ENCODE measurements around the gene PAN3.

PAN3 gene

DNA sequence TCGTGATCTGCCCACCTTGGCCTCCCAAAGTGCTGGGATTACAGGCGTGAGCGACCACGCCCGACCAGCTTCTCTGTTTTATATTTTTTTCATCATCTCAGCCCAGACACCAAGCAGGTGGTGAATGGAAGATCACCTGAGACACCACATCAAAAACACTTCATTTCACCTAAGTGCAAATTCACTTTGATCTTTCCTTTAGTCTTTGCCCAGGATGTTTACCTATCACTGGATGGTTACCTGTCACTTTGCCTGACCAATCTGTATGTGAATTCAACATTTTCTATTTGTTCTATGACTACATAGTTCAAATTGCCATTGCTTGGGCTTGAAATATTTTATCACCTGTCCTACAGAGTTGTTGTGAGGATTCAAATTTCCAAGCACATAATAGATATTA is 65.7 kb downstream of the PAN3 start:
- Histone ChIP-seq H3K4me3 (ENCODE audit: low read depth, low read length) (no peak overlapping the region), H3K4me1 (ENCODE audit: control insufficient read depth, insufficient read depth, low read length) (no peaks in the 10 kb centered on the region), H3K9me3 (ENCODE audit: control insufficient read depth, insufficient read depth, low read depth, low read length) (no peaks in the 10 kb centered on the region), H3K36me3 (ENCODE audit: control insufficient read depth in 2 of 2, insufficient read depth in 1 of 2, low read length in 2 of 2) (peaks cover 0 to 3% of the 10 kb centered on the region in 2 experiments; a peak in 1 of 3 replicates), H3K27ac (ENCODE audit: extremely low read depth, low read depth, low read length) (no peak overlapping the region)
- TF ChIP-seq, protein P1, sequence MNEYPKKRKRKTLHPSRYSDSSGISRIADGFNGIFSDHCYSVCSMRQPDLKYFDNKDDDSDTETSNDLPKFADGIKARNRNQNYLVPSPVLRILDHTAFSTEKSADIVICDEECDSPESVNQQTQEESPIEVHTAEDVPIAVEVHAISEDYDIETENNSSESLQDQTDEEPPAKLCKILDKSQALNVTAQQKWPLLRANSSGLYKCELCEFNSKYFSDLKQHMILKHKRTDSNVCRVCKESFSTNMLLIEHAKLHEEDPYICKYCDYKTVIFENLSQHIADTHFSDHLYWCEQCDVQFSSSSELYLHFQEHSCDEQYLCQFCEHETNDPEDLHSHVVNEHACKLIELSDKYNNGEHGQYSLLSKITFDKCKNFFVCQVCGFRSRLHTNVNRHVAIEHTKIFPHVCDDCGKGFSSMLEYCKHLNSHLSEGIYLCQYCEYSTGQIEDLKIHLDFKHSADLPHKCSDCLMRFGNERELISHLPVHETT (tag by site-specific recombination; IDR thresholded peaks at IDR 0.05) = no peak
- TF ChIP-seq ZNF571 (tag by site-specific recombination; IDR thresholded peaks at IDR 0.05) (no peak), SETDB1 (IDR thresholded peaks at IDR 0.05; ENCODE audit: insufficient read length, low read length) (no peak), ZNF16 (tag by site-specific recombination; IDR thresholded peaks at IDR 0.05; ENCODE audit: low read depth) (no peak), ZNF184 (tag by site-specific recombination; IDR thresholded peaks at IDR 0.05) (no peak), ZNF544 (tag by site-specific recombination; IDR thresholded peaks at IDR 0.05) (no peak), ZSCAN30 (tag by site-specific recombination; IDR thresholded peaks at IDR 0.05) (no peak), ZNF404 (tag by site-specific recombination; IDR thresholded peaks at IDR 0.05) (no peak), ZNF530 (tag by site-specific recombination; IDR thresholded peaks at IDR 0.05; ENCODE audit: low read depth) (no peak), ZNF2 (tag by site-specific recombination; IDR thresholded peaks at IDR 0.05) (no peak), ZFP3 (tag by site-specific recombination; IDR thresholded peaks at IDR 0.05; ENCODE audit: low read depth) (no peak), GLI4 (tag by site-specific recombination; IDR thresholded peaks at IDR 0.05) (no peak), ZNF391 (tag by site-specific recombination; IDR thresholded peaks at IDR 0.05; ENCODE audit: borderline replicate concordance, low read depth) (no peak), ZNF221 (tag by site-specific recombination; IDR thresholded peaks at IDR 0.05; ENCODE audit: borderline replicate concordance) (no peak), ZNF302 (tag by site-specific recombination; IDR thresholded peaks at IDR 0.05; ENCODE audit: low read depth) (no peak)
- TF ChIP-seq, protein P2, sequence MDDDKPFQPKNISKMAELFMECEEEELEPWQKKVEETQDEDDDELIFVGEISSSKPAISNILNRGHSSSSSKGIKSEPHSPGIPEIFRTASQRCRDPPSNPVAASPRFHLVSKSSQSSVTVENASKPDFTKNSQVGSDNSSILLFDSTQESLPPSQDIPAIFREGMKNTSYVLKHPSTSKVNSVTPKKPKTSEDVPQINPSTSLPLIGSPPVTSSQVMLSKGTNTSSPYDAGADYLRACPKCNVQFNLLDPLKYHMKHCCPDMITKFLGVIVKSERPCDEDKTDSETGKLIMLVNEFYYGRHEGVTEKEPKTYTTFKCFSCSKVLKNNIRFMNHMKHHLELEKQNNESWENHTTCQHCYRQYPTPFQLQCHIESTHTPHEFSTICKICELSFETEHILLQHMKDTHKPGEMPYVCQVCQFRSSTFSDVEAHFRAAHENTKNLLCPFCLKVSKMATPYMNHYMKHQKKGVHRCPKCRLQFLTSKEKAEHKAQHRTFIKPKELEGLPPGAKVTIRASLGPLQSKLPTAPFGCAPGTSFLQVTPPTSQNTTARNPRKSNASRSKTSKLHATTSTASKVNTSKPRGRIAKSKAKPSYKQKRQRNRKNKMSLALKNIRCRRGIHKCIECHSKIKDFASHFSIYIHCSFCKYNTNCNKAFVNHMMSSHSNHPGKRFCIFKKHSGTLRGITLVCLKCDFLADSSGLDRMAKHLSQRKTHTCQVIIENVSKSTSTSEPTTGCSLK (tag by site-specific recombination; IDR thresholded peaks at IDR 0.05) = no peak
- ChIA-PET CTCF (no interaction called here), POLR2A (no interaction called here)

DNA sequence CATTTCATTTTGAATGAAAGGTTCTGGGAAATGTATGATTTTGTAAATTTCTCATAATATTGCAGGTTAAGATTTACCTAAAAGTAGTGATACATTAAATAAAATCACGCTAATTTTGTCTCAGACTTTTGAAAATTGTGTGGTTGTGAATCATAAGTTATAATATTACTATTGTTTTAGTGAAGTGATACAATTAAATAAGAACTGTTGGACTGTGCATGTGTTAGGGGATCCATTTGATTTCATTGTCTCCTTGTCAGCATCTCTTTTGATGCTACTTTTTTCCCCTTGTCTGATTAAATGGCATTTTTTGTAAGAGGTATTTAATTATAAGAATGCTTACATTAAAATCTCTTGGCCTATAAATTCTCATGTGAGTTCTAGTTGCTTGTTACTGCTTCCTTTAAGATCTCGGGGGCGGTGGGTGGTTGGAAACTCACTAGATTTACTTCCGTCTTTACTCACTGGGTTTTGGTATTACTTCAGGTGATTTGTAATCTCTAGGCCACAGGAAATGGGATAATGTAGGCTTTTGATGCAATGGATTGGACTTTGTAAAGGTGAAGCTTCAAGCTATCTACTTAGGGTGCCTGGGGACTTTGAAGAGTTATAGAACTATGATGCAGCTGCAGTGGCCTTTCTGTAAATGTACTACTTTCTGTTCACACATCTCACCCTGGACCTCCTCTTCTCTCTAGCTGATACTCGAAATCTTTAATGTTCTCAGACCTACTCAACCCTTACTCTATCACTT is 66.5 kb downstream of the PAN3 start:
- H3K9me3 ChIP-seq (ENCODE audit: control insufficient read depth, insufficient read depth, low read depth, low read length) = no peaks in the 10 kb centered on the region
- no peak overlapping the region for H3K4me3 ChIP-seq (ENCODE audit: low read depth, low read length)
- peaks cover 0 to 3% of the 10 kb centered on the region in 2 experiments; a peak in 1 of 3 replicates for H3K36me3 ChIP-seq (ENCODE audit: control insufficient read depth in 2 of 2, insufficient read depth in 1 of 2, low read length in 2 of 2)
- ChIA-PET CTCF (no interaction called here), POLR2A (no interaction called here)
- TF ChIP-seq, protein P1 (tag by site-specific recombination; IDR thresholded peaks at IDR 0.05) = no peak
- TF ChIP-seq, protein P3, sequence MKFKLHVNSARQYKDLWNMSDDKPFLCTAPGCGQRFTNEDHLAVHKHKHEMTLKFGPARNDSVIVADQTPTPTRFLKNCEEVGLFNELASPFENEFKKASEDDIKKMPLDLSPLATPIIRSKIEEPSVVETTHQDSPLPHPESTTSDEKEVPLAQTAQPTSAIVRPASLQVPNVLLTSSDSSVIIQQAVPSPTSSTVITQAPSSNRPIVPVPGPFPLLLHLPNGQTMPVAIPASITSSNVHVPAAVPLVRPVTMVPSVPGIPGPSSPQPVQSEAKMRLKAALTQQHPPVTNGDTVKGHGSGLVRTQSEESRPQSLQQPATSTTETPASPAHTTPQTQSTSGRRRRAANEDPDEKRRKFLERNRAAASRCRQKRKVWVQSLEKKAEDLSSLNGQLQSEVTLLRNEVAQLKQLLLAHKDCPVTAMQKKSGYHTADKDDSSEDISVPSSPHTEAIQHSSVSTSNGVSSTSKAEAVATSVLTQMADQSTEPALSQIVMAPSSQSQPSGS (tag by site-specific recombination; IDR thresholded peaks at IDR 0.05; ENCODE audit: low read depth) = no peak
- TF ChIP-seq ZNF660 (tag by site-specific recombination; IDR thresholded peaks at IDR 0.05) = no peak
- no peak for TF ChIP-seq KLF10 (tag by site-specific recombination; IDR thresholded peaks at IDR 0.05)
- no peak for TF ChIP-seq ZNF670 (tag by site-specific recombination; IDR thresholded peaks at IDR 0.05; ENCODE audit: low read depth)
- TF ChIP-seq, protein P4, sequence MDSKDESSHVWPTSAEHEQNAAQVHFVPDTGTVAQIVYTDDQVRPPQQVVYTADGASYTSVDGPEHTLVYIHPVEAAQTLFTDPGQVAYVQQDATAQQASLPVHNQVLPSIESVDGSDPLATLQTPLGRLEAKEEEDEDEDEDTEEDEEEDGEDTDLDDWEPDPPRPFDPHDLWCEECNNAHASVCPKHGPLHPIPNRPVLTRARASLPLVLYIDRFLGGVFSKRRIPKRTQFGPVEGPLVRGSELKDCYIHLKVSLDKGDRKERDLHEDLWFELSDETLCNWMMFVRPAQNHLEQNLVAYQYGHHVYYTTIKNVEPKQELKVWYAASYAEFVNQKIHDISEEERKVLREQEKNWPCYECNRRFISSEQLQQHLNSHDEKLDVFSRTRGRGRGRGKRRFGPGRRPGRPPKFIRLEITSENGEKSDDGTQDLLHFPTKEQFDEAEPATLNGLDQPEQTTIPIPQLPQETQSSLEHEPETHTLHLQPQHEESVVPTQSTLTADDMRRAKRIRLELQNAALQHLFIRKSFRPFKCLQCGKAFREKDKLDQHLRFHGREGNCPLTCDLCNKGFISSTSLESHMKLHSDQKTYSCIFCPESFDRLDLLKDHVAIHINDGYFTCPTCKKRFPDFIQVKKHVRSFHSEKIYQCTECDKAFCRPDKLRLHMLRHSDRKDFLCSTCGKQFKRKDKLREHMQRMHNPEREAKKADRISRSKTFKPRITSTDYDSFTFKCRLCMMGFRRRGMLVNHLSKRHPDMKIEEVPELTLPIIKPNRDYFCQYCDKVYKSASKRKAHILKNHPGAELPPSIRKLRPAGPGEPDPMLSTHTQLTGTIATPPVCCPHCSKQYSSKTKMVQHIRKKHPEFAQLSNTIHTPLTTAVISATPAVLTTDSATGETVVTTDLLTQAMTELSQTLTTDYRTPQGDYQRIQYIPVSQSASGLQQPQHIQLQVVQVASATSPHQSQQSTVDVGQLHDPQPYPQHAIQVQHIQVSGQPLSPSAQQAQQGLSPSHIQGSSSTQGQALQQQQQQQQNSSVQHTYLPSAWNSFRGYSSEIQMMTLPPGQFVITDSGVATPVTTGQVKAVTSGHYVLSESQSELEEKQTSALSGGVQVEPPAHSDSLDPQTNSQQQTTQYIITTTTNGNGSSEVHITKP (tag by site-specific recombination; IDR thresholded peaks at IDR 0.05) = no peak
- TF ChIP-seq ZBTB17 (tag by site-specific recombination; IDR thresholded peaks at IDR 0.05) = no peak
- TF ChIP-seq TCF7L2 (IDR thresholded peaks at IDR 0.05; ENCODE audit: borderline replicate concordance, low read depth, low read length) = no peak
- H3K4me1 ChIP-seq (ENCODE audit: control insufficient read depth, insufficient read depth, low read length) = no peaks in the 10 kb centered on the region
- no peak overlapping the region for H3K27ac ChIP-seq (ENCODE audit: extremely low read depth, low read depth, low read length)

Data from HEK293 (cell line).